ENCODE measurements around the gene LETM1. TPM values are rescaled to one million over a fixed set of nuclear protein-coding genes. Genes with fewer than 3 reads are reported as not detected.
A peak's percentile ranks its signal among the peaks of the same experiment; 100 is the strongest.

LETM1 gene
- total RNA-seq, 1 experiment from 2014 or later: 106 TPM

GRCh38 chr4:1826531-1827350 lies 29.2 kb downstream of the LETM1 start:
- DNase-seq (ENCODE audit: low spot score): no peak

- no peak for DNase-seq (ENCODE audit: low spot score)
Measured at GRCh38 chr4:1825326-1825725, 30.6 kb downstream of the LETM1 start.

DNA sequence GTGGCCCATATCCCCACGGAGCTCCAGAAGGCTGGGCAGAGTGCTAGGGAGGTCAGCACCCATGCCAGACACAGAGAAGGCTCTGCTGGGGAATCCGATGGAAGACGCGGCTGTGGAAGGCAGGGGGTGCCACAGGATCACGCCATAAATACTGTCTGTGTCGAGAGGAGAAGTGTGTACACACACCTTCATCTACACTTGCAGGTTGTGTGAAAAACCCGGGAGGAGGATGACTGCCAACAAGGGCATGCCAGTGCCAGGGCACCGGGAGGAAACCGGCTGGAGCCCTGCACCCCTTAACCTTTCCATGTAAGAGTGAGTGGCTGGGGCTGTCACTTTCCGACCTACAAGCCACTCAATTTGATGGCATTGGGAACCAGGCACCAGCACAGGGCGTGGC lies 31.2 kb downstream of the LETM1 start:
- no peak for DNase-seq (ENCODE audit: low spot score)

- no peak for DNase-seq (ENCODE audit: low spot score)
Measured at GRCh38 chr4:1823545-1823932, 32.4 kb downstream of the LETM1 start.

- no peak for DNase-seq (ENCODE audit: low spot score)
Measured at GRCh38 chr4:1822568-1823544, 33.1 kb downstream of the LETM1 start.

DNA sequence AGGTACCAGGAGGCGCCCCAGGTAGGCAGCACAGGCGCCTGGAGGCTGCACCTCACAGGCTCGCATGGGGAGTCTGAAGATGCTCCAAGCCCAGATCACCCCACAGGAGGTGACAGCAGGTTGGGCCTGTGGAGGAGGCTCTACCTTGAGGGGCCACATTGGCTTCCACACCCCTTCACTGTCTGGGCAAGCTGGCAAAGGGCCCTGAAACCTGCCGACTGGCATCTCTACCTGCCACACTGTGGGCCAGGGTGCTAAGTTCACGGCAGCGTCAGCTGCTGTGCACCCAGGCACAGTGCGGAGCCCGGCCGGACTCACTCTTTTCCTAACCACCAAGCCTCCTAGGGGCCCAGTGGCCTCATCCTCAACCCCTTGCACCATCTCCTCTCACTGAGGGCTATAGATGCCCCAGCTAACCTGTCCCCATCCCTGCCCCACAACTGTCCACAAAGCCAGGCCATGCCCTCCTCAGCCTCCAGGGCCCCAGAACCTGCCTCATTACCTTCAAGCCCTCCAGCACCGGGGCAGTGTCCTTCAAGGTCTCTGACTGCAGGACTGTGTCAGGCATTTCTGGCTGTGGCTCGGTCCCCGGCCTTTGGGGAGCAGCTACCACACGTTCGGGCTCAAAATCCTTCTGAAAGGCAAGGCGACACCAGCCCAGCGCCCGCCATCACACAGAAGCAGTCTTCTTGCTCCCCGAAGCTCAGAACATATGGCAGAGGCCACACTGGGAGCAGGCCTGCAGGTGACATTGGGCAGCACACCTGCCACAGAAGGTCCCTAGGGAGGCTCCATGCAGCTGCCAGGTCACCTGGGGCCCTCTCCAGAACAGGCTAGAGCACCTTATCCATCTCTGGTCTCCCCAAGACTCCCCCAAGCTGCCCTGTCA lies 34.0 kb downstream of the LETM1 start:
- DNase-seq (ENCODE audit: low spot score): no peak

GRCh38 chr4:1819816-1820215 lies 36.1 kb downstream of the LETM1 start:
- DNase-seq (ENCODE audit: low spot score): no peak

DNA sequence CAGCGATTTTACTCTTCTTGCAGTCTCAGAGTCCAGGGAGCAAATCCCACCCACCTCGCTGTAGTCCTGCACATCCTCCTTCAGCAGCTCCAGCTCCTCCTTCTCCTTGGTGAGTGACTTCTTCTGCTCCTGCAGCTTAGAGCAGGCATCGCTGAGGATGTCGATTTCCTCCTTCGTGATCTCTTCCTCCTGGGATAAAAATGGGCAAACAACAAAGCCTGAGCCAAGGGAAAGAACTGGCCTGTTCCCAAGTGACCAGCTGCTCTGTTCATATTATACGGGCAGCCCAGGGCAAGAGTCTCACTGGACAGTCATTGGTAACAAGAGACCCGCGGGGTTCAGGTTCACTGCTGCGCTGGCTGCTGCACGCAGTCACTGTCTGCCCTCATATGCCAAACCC lies 36.7 kb downstream of the LETM1 start:
- DNase-seq (ENCODE audit: low spot score): no peak

GRCh38 chr4:1815997-1816860 lies 39.7 kb downstream of the LETM1 start:
- DNase-seq (ENCODE audit: low spot score): no peak

GRCh38 chr4:1815096-1815996 lies 40.6 kb downstream of the LETM1 start:
- DNase-seq (ENCODE audit: low spot score): no peak

DNA sequence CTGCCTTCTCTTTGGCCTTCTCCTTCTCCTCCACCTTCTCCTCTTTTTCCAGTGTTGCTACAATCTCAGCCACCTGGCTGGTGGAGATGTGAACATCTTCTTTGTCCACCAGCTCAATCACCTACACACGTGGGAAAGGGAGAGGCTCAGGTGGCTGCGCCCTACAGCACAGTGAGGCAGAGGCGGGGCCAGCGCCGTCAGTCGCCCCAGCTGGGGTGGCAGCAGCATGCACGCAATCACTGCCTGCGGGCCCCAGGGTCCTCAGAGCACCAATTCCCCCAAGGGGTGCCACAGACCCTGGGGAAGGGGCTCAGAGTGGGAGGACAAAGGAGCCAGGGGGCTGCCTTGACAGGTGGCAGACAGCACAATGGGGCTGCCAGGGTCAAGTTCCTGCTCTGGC lies 41.5 kb downstream of the LETM1 start:
- no peak for DNase-seq (ENCODE audit: low spot score)

GRCh38 chr4:1813915-1814314 lies 42.0 kb downstream of the LETM1 start:
- no peak for DNase-seq (ENCODE audit: low spot score)

GRCh38 chr4:1813231-1813630 lies 42.7 kb downstream of the LETM1 start:
- no peak for DNase-seq (ENCODE audit: low spot score)

- DNase-seq (ENCODE audit: low spot score): no peak
Measured at GRCh38 chr4:1812720-1813119, 43.2 kb downstream of the LETM1 start.

GRCh38 chr4:1810765-1811164 lies 45.2 kb downstream of the LETM1 start:
- DNase-seq (ENCODE audit: low spot score): no peak

DNA sequence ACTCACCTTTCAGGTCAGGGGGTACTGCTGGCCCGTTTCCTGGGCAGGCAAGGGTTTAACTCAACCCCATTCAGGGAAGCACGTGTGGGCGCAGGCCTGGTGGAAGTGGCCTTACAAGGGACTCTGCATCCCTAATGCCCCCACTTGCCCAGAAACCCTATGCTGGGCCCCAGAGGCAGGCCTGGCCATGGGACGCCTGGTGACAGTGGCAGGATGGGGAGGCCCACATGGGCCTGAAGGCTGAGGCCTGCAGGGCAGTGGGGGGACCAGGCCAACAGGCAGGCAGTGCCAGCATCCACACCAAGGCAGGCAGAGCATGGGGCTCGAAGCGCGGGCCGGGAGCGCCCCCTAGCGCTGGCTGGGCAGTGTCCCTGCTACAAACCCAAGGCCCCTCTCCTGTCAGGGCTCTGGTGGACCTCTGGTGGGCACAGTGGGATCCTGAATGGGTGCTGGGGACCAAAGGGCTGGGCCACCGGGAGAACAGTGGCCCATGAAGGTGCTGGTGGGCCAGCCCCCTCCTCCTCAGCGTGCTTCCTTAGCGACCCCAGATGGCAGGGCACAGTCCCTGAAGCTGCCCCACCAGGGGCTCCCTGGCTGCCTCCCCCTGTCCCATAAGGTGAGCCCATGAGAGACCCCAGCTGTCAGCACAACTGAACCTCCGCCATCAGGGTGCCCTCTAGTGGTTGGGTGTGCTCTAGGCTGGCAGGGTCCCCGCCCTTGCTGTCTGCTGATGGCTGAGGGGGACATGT lies 46.0 kb downstream of the LETM1 start:
- peak; percentile 86 for DNase-seq (ENCODE audit: low spot score)

GRCh38 chr4:1808851-1809753 lies 46.9 kb downstream of the LETM1 start:
- no peak for DNase-seq (ENCODE audit: low spot score)

- DNase-seq (ENCODE audit: low spot score): no peak
Measured at GRCh38 chr4:1808396-1808795, 47.6 kb downstream of the LETM1 start.
